ENCODE measurements around the gene BMP6.

Gene BMP6

DNA sequence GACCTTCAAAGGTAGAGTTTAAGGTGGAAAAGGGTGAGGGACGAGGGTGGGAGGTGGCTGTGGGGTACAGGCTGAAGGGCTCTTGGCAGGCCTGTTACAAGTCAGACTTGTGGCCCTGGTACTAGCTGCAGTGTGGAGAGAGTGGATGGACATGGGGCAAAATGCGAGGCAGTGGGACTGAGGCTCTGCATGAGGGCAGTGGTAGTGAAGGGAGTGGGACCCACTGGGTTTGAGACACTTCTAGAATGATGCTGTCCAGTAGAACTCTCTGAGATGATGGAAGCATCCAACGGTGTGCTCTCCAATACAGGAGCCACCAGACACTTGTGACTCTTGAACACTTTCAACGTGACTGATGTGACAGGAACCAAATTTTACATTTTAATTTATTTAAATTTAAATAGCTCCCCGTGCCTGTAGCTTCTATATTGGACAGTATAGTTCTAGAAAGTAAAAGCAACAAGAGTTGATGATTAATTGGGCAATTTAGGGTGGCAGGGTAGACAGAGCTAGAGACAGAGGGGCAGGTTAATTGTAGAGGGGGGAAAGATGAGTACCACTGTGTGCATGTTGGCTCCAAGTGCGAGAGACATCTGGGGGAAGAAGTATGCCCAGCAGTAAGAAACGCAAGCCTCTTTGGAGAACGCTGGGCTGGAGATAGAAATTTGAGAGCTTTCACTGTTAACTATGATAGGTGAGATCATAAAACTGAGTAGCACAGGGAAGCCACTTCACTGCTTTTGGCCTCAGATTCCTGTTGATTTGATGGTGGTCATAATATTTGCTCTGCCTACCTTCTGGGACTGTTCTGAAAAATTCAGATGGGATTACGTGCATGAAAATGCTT lies 107.2 kb downstream of the BMP6 start:
- DNase-seq (ENCODE audit: low spot score), result no peak

DNA sequence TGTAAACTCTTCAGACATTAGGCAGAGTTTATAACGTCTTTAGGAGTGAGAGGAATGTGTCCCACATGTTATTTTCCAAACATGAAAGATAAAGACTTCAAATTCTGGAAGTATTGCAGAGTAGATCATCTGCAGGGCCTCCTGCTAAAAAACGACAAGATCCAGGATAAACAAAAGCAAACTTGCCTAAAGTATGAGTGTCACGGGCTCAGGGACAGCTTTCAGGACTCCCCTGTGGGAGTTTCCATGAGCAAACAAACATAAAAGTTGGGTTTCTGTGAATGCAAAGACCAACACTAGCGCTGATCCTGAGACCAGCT lies 107.8 kb downstream of the BMP6 start:
- no peak for DNase-seq (ENCODE audit: low spot score)

DNA sequence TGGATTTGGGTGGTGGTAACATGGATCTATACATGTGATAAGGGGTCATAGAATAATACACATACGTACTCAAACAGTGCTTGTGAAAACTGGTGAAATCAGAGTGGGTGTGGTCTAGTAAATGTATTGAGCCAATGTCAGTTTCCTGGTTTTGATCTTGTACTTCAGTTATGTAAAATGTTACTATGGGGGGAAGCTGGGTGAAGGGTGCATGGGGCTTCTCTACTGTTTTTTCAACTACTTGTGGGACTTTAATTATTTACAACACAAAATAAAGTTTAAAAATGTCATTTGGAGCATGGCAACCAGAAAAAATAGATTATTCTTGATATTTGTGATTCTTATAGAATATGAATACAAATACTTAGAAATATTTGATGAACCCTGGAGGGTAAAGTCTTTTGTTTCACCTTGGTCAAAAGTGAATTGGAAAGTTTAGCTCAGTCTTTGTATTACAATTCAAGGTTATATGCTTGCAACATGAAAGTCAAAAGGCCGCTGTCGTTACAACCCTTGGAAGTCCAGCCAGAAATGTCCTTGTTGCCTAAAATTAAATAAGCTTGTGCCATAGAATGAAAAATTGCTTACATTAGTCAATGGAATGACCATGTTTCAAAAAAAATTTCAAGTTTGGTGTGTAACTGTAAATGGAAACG lies 110.6 kb downstream of the BMP6 start:
- no peak for DNase-seq (ENCODE audit: low spot score)

GRCh38 chr6:7841781-7842468 lies 116.0 kb downstream of the BMP6 start:
- DNase-seq (ENCODE audit: low spot score), result no peak

DNA sequence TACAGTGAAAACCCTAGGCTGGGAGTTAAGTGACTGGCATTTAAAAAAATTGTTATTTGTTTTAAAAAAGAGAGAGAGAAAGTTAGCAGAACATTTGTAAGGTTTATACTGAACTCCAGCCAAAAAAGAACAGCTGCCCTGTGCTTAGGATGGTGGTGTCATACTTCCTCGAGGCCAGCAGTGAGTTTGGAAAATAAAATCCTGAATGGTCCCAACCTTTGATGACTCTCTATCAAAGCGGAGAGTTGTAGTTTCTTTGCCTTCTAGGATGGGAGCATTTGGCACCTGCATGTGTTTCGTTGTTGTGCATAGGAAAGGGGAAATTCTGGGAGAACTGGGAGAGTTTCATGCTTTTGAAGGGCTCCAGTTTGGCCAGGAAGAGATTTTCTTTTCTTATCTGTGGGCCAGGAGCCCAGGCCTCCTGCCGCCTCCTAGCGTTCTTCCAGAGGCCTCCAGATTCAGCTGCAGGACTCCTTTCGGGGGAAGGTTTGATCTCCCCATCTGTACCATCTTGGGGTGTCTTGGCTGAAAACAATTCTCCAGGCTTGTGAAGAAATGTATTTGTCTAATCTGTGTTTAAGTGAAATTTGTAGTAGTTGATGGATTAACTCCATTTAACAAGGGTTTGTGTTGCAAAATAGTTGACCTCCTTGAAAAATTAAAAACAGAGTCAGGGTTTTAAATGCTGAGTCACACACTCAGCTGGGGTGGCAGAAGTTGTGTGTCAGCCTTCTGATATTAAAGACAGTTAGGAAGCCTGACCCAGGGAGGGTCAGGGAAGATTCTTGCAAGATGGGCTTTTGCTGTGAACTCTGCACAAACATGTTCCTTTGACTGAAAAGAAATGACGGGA lies 121.3 kb downstream of the BMP6 start:
- no peak for DNase-seq (ENCODE audit: low spot score)

GRCh38 chr6:7848229-7848628 lies 122.3 kb downstream of the BMP6 start:
- no peak for DNase-seq (ENCODE audit: low spot score)

- DNase-seq (ENCODE audit: low spot score), result no peak
Observed at GRCh38 chr6:7851780-7852179, 125.9 kb downstream of the BMP6 start.

- no peak for DNase-seq (ENCODE audit: low spot score)
Observed at GRCh38 chr6:7859591-7859990, 133.7 kb downstream of the BMP6 start.

GRCh38 chr6:7865781-7866180 lies 139.9 kb downstream of the BMP6 start:
- DNase-seq (ENCODE audit: low spot score), result no peak

GRCh38 chr6:7866526-7866925 lies 140.6 kb downstream of the BMP6 start:
- DNase-seq (ENCODE audit: low spot score), result no peak

DNA sequence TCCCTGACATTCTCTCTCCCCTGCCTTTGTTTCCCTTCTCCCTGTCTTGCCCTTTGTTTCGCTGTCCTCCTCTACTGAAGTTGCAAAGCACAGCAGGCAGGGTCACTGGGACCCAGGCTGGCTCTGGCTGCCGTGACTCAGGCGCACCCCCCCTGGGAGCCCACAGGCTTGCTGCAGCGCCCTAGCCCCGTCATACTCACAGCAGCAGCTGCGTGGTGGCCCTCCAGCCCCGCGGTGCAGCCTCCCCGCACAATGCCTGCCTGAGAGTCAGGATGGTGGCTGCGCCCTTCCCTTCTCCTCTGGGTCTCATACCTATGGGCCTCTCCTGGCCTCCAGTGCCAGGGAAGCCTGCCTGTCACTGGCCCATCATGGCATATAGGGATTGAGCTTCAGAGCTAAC lies 143.0 kb downstream of the BMP6 start:
- no peak for DNase-seq (ENCODE audit: low spot score)

DNA sequence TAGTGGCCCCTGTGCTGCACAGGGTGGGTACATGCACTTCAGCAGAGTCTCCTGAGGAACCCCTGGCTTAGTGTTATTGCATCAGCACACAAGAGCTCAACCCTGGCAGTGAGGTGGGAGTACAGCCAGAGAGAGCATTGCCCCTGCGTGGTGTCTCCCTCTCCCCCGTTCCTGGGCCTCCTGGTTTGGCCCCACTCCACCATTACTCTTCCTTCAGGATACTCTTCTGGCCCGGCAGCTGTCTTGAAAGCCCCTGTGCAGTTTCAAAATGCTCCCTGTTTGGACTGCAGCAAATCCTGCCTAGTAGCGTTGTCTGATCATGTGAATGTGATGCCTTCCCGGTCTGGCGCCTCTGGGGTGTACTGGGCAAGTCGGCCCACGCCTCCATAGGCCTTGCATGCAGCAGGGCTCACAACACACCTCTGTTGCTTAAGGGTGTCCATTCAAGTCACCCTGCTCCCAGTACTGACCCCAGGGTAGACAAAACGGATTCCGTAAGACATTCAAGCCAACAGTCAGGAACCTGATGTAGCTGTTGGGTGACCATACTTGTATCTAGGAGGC lies 152.6 kb downstream of the BMP6 start:
- no peak for DNase-seq (ENCODE audit: low spot score)

DNA sequence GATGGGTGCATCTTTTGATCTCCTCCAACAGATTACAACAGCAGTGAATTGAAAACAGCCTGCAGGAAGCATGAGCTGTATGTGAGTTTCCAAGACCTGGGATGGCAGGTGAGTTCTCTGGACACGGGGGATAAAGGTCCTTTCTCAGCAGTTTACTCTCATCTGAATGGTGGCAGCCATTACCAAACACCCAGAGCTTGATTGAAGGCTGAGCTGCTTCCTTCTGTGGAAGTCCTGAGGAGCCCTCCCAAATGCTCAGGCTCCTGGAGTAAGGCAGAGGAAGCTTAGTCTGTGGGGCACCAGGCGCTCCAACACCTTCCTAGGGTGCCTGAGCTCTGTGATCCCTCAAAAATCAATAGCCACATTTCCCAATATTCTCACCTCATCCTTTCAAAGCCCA lies 153.1 kb downstream of the BMP6 start:
- DNase-seq (ENCODE audit: low spot score), result no peak

DNA sequence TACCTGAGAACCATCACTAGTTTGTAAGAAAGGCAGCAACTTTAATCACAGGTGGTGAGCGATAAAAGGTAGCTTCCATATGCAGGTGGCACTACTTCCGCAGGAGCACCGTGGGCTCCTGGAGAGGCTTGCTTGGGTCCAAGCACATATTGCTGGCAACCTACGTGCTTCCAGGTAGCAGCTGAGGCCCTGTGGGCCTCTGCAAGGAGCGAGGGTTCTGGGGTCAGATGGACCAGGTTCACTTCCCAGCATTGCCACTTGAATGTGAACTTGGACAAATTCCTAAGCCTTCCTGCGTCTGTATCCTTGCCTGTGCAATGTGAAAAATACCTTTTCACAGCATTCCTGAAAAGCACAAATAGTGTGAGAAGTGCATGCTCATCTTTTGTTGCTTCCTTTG lies 153.7 kb downstream of the BMP6 start:
- DNase-seq (ENCODE audit: low spot score), result no peak

DNA sequence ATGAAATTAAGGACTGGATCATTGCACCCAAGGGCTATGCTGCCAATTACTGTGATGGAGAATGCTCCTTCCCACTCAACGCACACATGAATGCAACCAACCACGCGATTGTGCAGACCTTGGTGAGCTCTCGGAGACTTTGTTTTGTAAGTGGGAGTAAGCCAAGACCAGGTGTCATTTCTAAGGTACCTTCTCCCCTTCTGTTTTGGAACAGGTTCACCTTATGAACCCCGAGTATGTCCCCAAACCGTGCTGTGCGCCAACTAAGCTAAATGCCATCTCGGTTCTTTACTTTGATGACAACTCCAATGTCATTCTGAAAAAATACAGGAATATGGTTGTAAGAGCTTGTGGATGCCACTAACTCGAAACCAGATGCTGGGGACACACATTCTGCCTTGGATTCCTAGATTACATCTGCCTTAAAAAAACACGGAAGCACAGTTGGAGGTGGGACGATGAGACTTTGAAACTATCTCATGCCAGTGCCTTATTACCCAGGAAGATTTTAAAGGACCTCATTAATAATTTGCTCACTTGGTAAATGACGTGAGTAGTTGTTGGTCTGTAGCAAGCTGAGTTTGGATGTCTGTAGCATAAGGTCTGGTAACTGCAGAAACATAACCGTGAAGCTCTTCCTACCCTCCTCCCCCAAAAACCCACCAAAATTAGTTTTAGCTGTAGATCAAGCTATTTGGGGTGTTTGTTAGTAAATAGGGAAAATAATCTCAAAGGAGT lies 154.2 kb downstream of the BMP6 start:
- no peak for DNase-seq (ENCODE audit: low spot score)

GRCh38 chr6:7880718-7881107 lies 154.8 kb downstream of the BMP6 start:
- DNase-seq (ENCODE audit: low spot score), result no peak

- DNase-seq (ENCODE audit: low spot score), result no peak
Observed at GRCh38 chr6:7881765-7882500, 156.0 kb downstream of the BMP6 start.

DNA sequence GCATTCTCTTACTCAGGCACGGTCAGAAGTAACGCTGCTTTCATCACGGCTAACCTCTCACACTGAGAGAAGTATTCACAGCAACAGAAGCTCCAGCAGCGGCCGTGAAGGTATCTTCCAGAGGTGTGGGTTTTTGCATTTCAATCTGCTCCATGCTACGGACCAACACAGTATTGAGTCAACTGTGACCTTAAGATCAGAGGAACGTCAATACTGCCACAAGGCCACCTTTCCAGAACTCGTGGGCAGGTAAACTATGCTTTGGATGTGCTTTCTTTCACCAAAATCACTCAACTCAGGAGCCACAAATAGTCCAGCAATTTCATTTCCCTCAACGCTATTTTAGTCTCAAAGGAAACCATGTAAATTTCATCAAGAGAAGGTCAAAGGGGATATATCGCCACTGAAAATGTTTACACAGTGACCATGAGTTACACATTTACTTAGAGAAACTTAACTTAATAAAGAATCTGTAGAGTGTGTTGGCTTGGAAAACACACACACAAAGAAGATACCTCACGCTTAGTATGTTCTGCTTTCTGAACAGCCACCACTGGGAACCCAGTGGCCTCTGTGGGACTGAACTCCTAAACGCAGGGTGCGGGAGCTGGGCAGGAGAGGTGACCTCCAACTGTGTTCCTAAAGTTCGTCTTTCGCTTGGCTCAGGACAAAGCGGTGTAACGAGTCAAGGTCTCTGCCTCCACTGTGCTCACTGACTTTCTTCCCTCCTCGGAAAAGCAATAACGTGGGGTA lies 156.8 kb downstream of the BMP6 start:
- DNase-seq (ENCODE audit: low spot score), result no peak

- no peak for DNase-seq (ENCODE audit: low spot score)
Observed at GRCh38 chr6:7883381-7883780, 157.5 kb downstream of the BMP6 start.

DNA sequence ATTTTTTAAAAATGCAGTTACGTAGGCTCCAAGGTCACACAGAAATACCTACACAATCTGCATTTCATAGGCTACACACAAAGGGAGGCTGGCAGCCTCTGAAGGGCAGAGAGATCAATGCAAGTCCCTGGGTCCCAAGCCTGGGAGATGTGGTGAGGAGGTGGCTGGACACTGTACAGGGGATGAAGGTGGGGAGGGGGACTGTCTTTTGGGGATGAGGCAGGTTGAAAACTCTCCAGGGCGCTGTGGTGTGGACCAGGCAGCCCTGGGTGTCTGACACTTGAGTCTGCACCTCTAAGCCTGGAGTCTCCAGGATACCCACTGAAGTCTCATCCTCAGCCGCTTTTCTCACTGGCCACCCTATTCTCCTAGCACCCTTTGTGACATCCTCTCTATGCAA lies 160.2 kb downstream of the BMP6 start:
- no peak for DNase-seq (ENCODE audit: low spot score)

Data from hematopoietic multipotent progenitor cell treated with erythropoietin and hydrocortisone succinate and interleukin-3 and kit ligand, for 15 days (in vitro differentiated cells).